ACC112 (cell line): Measurements from ENCODE around the gene CDYL2.

Experiments used
- H2AFZ ChIP-seq: fragments of 200-600 bp; sonication (generic); one replicate; pipeline ENCODE4 v1.6.0; 2017; ENCODE audit warnings: antibody characterized with exemption, low read length; ENCODE audit not compliant: unreplicated experiment
- H3K27ac ChIP-seq: fragments of 200-600 bp; sonication (generic); 2 replicates; pipeline ENCODE4 v1.5.1; 2014; ENCODE audit warnings: low read depth, mild to moderate bottlenecking, antibody characterized with exemption, low read length, moderate library complexity
- H3K27me3 ChIP-seq: fragments of 200-600 bp; sonication (generic); 2 replicates; pipeline ENCODE4 v1.6.1; 2014; ENCODE audit warnings: mild to moderate bottlenecking, antibody characterized with exemption, low read length, moderate library complexity, mixed read lengths; ENCODE audit not compliant: insufficient read depth
- H3K36me3 ChIP-seq: fragments of 200-600 bp; sonication (generic); 2 replicates; pipeline ENCODE4 v1.6.1; 2016; ENCODE audit warnings: mild to moderate bottlenecking, antibody characterized with exemption, low read length, moderate library complexity, mixed read lengths; ENCODE audit not compliant: insufficient read depth
- H3K4me1 ChIP-seq: fragments of 200-600 bp; sonication (generic); one replicate; pipeline ENCODE4 v1.6.1; 2016; ENCODE audit warnings: low read length, mixed read lengths; ENCODE audit not compliant: insufficient read depth, unreplicated experiment, control insufficient read depth
- H3K4me3 ChIP-seq: fragments of 200-600 bp; sonication (generic); 2 replicates; pipeline ENCODE4 v1.5.1; 2014; ENCODE audit warnings: mild to moderate bottlenecking, low read depth, low read length
- H3K79me2 ChIP-seq: fragments of 200-600 bp; sonication (generic); one replicate; pipeline ENCODE4 v1.6.0; 2016; ENCODE audit warnings: low read length; ENCODE audit not compliant: control insufficient read depth, unreplicated experiment, insufficient read depth

Gene CDYL2

GRCh38 chr16:80804526-80805383 is at the start of gene CDYL2:
CDYL2 (minus strand) TSS chr16:80804598; CDS start chr16:80804173, 425 bp downstream.
- Histone ChIP-seq H3K27ac (no peak within 1 kb of the TSS), H3K36me3 (no peaks in the 10 kb centered on the region), H3K4me3 (peak within 1 kb of the TSS; percentile 95), H2AFZ (peak within 1 kb of the TSS; percentile 77), H3K27me3 (peaks cover 7% of the 10 kb centered on the region; the same call in 1 of the 2 replicates), H3K79me2 (peaks cover 3% of the 10 kb centered on the region), H3K4me1 (peaks cover 13% of the 10 kb centered on the region)

DNA sequence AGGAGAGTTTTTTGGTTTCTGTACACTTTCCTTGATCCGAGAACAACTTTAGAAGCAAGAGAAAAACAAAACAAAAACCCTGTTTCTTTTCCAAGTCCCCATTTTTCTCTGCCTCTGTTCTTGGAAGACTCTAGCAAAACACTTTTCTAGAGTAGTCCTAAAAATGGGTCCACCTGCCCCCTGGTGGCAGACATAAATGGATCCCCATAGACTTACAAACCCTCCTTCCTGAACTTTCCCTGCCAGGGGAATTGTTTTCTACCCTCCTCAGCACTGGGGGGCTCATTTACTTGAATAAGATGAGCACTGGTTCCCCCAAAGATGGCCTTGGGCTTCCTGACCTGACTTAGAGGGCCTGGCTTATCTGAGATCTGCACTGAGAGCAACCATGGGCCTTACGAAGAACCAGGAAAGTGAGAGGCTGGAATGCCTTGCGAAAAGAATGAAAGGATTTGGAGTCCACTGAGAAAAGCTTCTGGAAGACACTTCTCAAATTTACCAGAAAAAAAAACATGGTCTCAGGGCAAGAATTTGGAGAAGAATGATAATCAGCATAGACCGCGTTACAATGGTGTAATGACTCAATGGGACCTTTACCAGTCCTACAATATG is 48.0 kb upstream of the CDYL2 start:
- H2AFZ ChIP-seq = no peak overlapping the region
- H3K4me1 ChIP-seq = no peaks in the 10 kb centered on the region

DNA sequence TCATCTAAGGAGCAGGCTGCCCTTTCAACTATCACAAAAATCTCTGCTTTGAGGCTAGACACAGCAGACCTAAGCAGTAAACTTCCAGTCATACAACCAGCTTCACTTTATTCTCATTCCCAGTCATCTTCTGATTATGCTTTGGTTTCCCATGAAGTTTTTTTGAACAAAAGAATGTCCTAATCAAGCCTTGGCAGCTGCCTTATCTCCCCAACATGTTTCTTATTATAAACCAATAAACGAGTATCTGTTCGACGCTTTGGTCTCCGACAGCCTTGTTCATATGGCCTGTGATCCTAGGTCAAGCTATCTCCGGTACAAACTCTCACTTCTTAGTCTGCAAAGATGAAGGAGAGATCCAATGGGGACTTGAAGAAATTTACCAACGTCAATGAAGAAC is 47.4 kb upstream of the CDYL2 start:
- Histone ChIP-seq H2AFZ (no peak overlapping the region), H3K4me1 (no peaks in the 10 kb centered on the region), H3K79me2 (no peaks in the 10 kb centered on the region), H3K27ac (no peak overlapping the region), H3K27me3 (no peaks in the 10 kb centered on the region; the same call in 1 of the 2 replicates), H3K4me3 (no peak overlapping the region), H3K36me3 (no peaks in the 10 kb centered on the region)

More for the DNA sequence above, 48.0 kb upstream of the CDYL2 start:
- Histone ChIP-seq H3K79me2 (no peaks in the 10 kb centered on the region), H3K4me3 (no peak overlapping the region), H3K27me3 (no peaks in the 10 kb centered on the region; the same call in 1 of the 2 replicates), H3K36me3 (no peaks in the 10 kb centered on the region), H3K27ac (no peak overlapping the region)

DNA sequence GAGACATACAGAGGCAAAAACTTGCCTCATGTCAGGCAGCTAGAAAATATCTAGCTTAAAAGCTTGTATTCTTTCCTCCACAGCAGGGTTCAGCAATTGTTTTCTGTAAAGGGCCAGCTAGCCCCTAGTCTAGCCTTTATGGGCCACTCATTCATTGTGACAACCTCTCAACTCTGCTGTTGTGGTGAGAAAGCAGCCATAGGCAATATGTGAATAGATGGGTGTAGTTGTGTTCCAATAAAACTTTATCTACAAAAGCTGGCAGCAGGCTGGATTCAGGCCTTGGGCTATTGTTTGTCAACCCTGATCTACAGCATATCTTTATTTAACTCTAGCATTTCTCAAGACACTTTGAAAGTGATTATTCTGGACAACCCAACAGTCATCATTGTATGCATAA is 46.4 kb upstream of the CDYL2 start:
- no peak overlapping the region for H3K4me3 ChIP-seq
- no peak overlapping the region for H3K27ac ChIP-seq
- no peak overlapping the region for H2AFZ ChIP-seq
- no peaks in the 10 kb centered on the region for H3K79me2 ChIP-seq
- H3K4me1 ChIP-seq = no peaks in the 10 kb centered on the region
- H3K36me3 ChIP-seq = no peaks in the 10 kb centered on the region
- H3K27me3 ChIP-seq = no peaks in the 10 kb centered on the region; the same call in 1 of the 2 replicates

DNA sequence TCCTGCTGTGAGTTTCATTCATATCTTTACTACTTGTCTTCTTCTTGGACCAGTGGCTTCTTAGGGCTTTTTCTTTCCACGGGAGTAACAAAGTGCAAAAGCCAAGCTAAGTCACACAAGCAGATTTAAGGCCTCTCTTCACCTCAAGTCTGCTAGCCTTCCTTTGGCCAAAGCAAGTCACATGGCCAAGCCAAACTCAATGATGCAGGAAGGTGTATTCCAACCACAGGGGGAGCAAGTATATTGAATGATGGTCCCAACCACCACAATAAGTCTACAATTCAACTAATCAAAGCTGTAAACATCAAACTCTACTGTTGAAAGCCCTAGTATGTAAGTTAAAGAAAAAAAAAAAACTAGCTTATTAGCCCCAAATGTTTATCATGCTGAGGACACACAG is 44.5 kb upstream of the CDYL2 start:
- Histone ChIP-seq H3K27me3 (no peaks in the 10 kb centered on the region; the same call in 1 of the 2 replicates), H3K27ac (no peak overlapping the region), H3K4me3 (no peak overlapping the region), H2AFZ (no peak overlapping the region), H3K36me3 (no peaks in the 10 kb centered on the region), H3K4me1 (no peaks in the 10 kb centered on the region), H3K79me2 (no peaks in the 10 kb centered on the region)

DNA sequence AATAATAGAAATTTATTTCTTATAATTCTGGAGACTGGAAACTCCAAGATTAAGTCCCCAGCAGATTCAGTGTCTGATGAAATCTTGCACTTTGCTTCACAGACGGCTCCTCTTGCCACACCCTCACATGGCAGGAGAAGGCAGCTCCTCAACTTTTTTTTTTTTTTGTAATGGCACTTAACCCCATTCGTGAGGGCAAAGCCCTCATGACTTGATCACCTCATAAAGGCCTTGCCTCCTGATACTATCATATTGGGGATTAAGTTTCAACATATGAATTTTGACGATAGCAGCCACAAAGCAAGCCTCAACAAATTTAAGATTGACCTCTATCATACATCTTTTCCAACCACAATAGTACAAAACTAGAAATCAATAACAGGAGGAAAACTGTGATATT is 42.3 kb upstream of the CDYL2 start:
- H3K27me3 ChIP-seq = peaks cover 2% of the 10 kb centered on the region; the same call in 1 of the 2 replicates
- H3K79me2 ChIP-seq = no peaks in the 10 kb centered on the region
- no peak overlapping the region for H3K4me3 ChIP-seq
- H3K4me1 ChIP-seq = no peaks in the 10 kb centered on the region
- no peak overlapping the region for H2AFZ ChIP-seq
- H3K27ac ChIP-seq = no peak overlapping the region
- H3K36me3 ChIP-seq = no peaks in the 10 kb centered on the region

GRCh38 chr16:80846275-80846674 is 41.9 kb upstream of the CDYL2 start:
- no peaks in the 10 kb centered on the region for H3K79me2 ChIP-seq
- no peaks in the 10 kb centered on the region for H3K4me1 ChIP-seq
- H3K27me3 ChIP-seq = peaks cover 6% of the 10 kb centered on the region

DNA sequence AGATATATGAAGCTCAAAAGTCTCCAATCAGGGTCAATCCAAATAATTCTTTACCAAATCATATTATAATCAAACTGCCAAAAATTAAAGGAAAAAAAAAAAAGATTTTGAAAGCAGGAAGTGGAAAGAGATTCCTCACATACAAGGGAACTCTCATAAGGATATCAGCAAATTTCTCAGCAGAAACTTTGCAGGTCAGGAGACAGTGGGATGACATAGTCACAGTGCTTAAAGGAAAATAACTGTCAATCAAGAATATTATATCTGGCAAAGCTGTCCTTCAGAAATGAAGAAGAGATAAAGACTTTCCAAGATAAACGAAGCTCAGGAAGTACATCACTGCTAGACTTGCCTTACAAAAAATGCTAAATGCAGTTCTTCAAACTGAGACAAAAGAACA is 40.0 kb upstream of the CDYL2 start:
- peaks cover 12% of the 10 kb centered on the region for H3K27me3 ChIP-seq
- no peaks in the 10 kb centered on the region for H3K36me3 ChIP-seq
- no peak overlapping the region for H3K4me3 ChIP-seq
- H3K4me1 ChIP-seq = no peaks in the 10 kb centered on the region
- H3K27ac ChIP-seq = no peak overlapping the region
- H3K79me2 ChIP-seq = no peaks in the 10 kb centered on the region
- no peak overlapping the region for H2AFZ ChIP-seq

More at GRCh38 chr16:80846275-80846674, 41.9 kb upstream of the CDYL2 start:
- no peak overlapping the region for H3K27ac ChIP-seq
- H3K36me3 ChIP-seq = no peaks in the 10 kb centered on the region
- H2AFZ ChIP-seq = no peak overlapping the region
- H3K4me3 ChIP-seq = no peak overlapping the region

DNA sequence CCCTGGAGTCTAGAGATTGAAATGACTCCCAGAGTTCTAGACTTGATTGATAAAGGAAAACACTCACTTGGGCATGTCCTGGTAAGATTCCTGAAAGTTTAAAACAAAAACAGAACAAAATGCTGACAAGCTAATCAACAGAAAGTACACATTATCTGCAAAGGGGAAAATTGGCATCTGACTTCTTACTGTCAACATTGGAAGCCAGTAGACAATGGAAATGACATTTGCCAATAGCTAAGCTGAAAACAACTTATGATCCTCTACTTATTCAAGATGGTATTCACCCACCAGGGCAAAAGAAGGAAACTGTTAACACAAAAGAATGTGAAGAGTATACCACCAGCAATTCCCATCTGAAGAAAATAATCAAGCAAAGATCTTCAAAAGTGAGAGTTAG is 36.8 kb upstream of the CDYL2 start:
- no peaks in the 10 kb centered on the region for H3K36me3 ChIP-seq
- no peak overlapping the region for H3K4me3 ChIP-seq
- H2AFZ ChIP-seq = no peak overlapping the region
- peaks cover 7% of the 10 kb centered on the region for H3K4me1 ChIP-seq
- no peak overlapping the region for H3K27ac ChIP-seq
- no peaks in the 10 kb centered on the region for H3K79me2 ChIP-seq
- H3K27me3 ChIP-seq = peaks cover 12% of the 10 kb centered on the region

DNA sequence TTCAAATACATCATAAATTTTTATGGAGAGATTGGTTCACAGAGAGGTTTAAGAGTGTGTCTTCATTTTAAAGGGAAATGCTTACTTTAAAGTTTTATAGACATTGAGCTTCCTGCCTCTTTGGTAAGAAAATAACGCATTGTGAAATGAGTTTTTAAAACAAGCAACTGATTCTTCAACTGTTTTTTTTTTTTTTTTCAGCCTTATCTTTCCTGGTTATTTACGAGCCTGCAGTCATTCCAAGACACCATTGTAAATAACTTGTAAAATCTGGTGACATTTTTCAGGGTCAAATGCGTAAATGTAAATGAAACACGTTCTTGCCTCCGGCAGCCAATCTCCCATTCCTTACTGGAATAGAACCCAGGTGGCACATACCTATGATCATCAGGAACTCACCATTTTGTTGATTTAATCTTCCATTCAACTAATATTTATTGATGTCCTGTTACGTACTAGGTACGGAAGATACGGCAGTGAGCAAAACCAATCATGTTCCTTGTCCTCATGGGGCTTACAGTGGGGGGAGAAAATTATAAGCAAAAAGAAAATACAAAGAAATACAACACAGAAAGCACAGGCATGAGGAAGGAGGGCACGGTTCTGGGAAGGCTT is 33.2 kb upstream of the CDYL2 start:
- Histone ChIP-seq H2AFZ (no peak overlapping the region), H3K4me1 (peaks cover 7% of the 10 kb centered on the region), H3K36me3 (no peaks in the 10 kb centered on the region), H3K27me3 (peaks cover 12% of the 10 kb centered on the region), H3K79me2 (no peaks in the 10 kb centered on the region), H3K4me3 (no peak overlapping the region), H3K27ac (no peak overlapping the region)
